ENCODE measurements around the gene RIN1. TPM values are rescaled to one million over a fixed set of nuclear protein-coding genes. Genes with fewer than 3 reads are reported as not detected.

The RIN1 gene
- total and polyA plus RNA-seq, 9 of the 15 experiments (the other 6 are each of a cell fraction or from before 2014, with no cell fraction given): 0.01 to 1.2 (median 0.45) TPM; not detected in 1

Small RNA genes lying within 50 kb of the gene (small RNA-seq; reads per million reads assigned to genes)
- gene RF00017: not detected

Other genes starting within 250 kb of the RIN1 start
Only the 7 nearest of the 17 such genes appear.
- 0.61 TPM in 1 of 2 replicates, not detected in the other for gene CNIH2, start 58.3 kb downstream of the RIN1 start, total RNA-seq (2014; rRNA removed)
- not detected in 2 replicates for gene CNIH2, start 58.3 kb downstream of the RIN1 start, total RNA-seq (2014; rRNA removed; fragmentation: Illumina TruSeq; extraction: Trizol)
- 0.11 and 0.40 TPM in 2 replicates for gene CNIH2, start 58.3 kb downstream of the RIN1 start, total RNA-seq (2015; rRNA removed; fragmentation: Illumina TruSeq; extraction: Trizol)
- 0.89 and 1.1 TPM in 2 replicates for gene CNIH2, start 58.3 kb downstream of the RIN1 start, total RNA-seq (2021)
- gene CNIH2, start 58.3 kb downstream of the RIN1 start, polyA plus RNA-seq (2011; rRNA removed): 0.26 and 0.30 TPM in 2 replicates
- gene CNIH2, start 58.3 kb downstream of the RIN1 start, polyA plus RNA-seq (2014; fragmentation: Illumina TruSeq; extraction: Trizol): 0.36 and 0.65 TPM in 2 replicates
- not detected for gene CNIH2, start 58.3 kb downstream of the RIN1 start, polyA plus RNA-seq (2014; fragmentation: Nextera tagmentation; extraction: Ambion mirVana)
- gene CNIH2, start 58.3 kb downstream of the RIN1 start, polyA plus RNA-seq (2014; rRNA removed): 0.27 and 0.55 TPM in 2 replicates
- gene YIF1A, start 47.3 kb downstream of the RIN1 start, total RNA-seq (2014; rRNA removed): 121 and 158 TPM in 2 replicates
- gene YIF1A, start 47.3 kb downstream of the RIN1 start, total RNA-seq (2014; rRNA removed; fragmentation: Illumina TruSeq; extraction: Trizol): 29.4 and 39.3 TPM in 2 replicates
- gene YIF1A, start 47.3 kb downstream of the RIN1 start, total RNA-seq (2015; rRNA removed; fragmentation: Illumina TruSeq; extraction: Trizol): 44.8 and 51.6 TPM in 2 replicates
- gene YIF1A, start 47.3 kb downstream of the RIN1 start, total RNA-seq (2021): 108 and 120 TPM in 2 replicates
- gene YIF1A, start 47.3 kb downstream of the RIN1 start, polyA plus RNA-seq (2011; rRNA removed): 77.2 and 108 TPM in 2 replicates
- gene YIF1A, start 47.3 kb downstream of the RIN1 start, polyA plus RNA-seq (2014; fragmentation: Illumina TruSeq; extraction: Trizol): 111 and 119 TPM in 2 replicates
- 10 to 100 TPM in 1 of 2 experiments, 1 to 10 TPM in 1; 8.6 to 33.6 TPM for gene YIF1A, start 47.3 kb downstream of the RIN1 start, polyA plus RNA-seq (2014; fragmentation: Nextera tagmentation; extraction: Ambion mirVana)
- gene YIF1A, start 47.3 kb downstream of the RIN1 start, polyA plus RNA-seq (2014; rRNA removed): 83.6 and 96.7 TPM in 2 replicates
- not detected in 2 replicates for gene TMEM151A, start 44.5 kb downstream of the RIN1 start, total RNA-seq (2014; rRNA removed)
- gene TMEM151A, start 44.5 kb downstream of the RIN1 start, total RNA-seq (2014; rRNA removed; fragmentation: Illumina TruSeq; extraction: Trizol): not detected in 2 replicates
- gene TMEM151A, start 44.5 kb downstream of the RIN1 start, total RNA-seq (2015; rRNA removed; fragmentation: Illumina TruSeq; extraction: Trizol): not detected in 2 replicates
- gene TMEM151A, start 44.5 kb downstream of the RIN1 start, total RNA-seq (2021): not detected in 2 replicates
- gene TMEM151A, start 44.5 kb downstream of the RIN1 start, polyA plus RNA-seq (2011; rRNA removed): not detected in 2 replicates
- gene TMEM151A, start 44.5 kb downstream of the RIN1 start, polyA plus RNA-seq (2014; fragmentation: Illumina TruSeq; extraction: Trizol): not detected in 2 replicates
- not detected for gene TMEM151A, start 44.5 kb downstream of the RIN1 start, polyA plus RNA-seq (2014; fragmentation: Nextera tagmentation; extraction: Ambion mirVana)
- not detected in 2 replicates for gene TMEM151A, start 44.5 kb downstream of the RIN1 start, polyA plus RNA-seq (2014; rRNA removed)
- not detected in 2 replicates for gene CD248, start 19.4 kb downstream of the RIN1 start, total RNA-seq (2014; rRNA removed)
- not detected in 2 replicates for gene CD248, start 19.4 kb downstream of the RIN1 start, total RNA-seq (2014; rRNA removed; fragmentation: Illumina TruSeq; extraction: Trizol)
- not detected in 2 replicates for gene CD248, start 19.4 kb downstream of the RIN1 start, total RNA-seq (2015; rRNA removed; fragmentation: Illumina TruSeq; extraction: Trizol)
- gene CD248, start 19.4 kb downstream of the RIN1 start, total RNA-seq (2021): 0.09 and 0.20 TPM in 2 replicates
- not detected in 2 replicates for gene CD248, start 19.4 kb downstream of the RIN1 start, polyA plus RNA-seq (2011; rRNA removed)
- gene CD248, start 19.4 kb downstream of the RIN1 start, polyA plus RNA-seq (2014; fragmentation: Illumina TruSeq; extraction: Trizol): not detected in 2 replicates
- gene CD248, start 19.4 kb downstream of the RIN1 start, polyA plus RNA-seq (2014; fragmentation: Nextera tagmentation; extraction: Ambion mirVana): not detected
- gene CD248, start 19.4 kb downstream of the RIN1 start, polyA plus RNA-seq (2014; rRNA removed): not detected in 2 replicates
- gene BRMS1, start 8.7 kb upstream of the RIN1 start, total RNA-seq (2014; rRNA removed): 76.9 and 78.8 TPM in 2 replicates
- gene BRMS1, start 8.7 kb upstream of the RIN1 start, total RNA-seq (2014; rRNA removed; fragmentation: Illumina TruSeq; extraction: Trizol): 23.2 and 31.8 TPM in 2 replicates
- gene BRMS1, start 8.7 kb upstream of the RIN1 start, total RNA-seq (2015; rRNA removed; fragmentation: Illumina TruSeq; extraction: Trizol): 59.9 and 65.3 TPM in 2 replicates
- 47.4 and 47.6 TPM in 2 replicates for gene BRMS1, start 8.7 kb upstream of the RIN1 start, total RNA-seq (2021)
- 29.3 and 33.4 TPM in 2 replicates for gene BRMS1, start 8.7 kb upstream of the RIN1 start, polyA plus RNA-seq (2011; rRNA removed)
- 33.3 and 44.6 TPM in 2 replicates for gene BRMS1, start 8.7 kb upstream of the RIN1 start, polyA plus RNA-seq (2014; fragmentation: Illumina TruSeq; extraction: Trizol)
- 1 to 10 TPM; 2.2 to 4.5 TPM for gene BRMS1, start 8.7 kb upstream of the RIN1 start, polyA plus RNA-seq (2014; fragmentation: Nextera tagmentation; extraction: Ambion mirVana)
- 65.5 and 67.8 TPM in 2 replicates for gene BRMS1, start 8.7 kb upstream of the RIN1 start, polyA plus RNA-seq (2014; rRNA removed)
- 9.5 and 11.7 TPM in 2 replicates for gene B4GAT1, start 11.2 kb upstream of the RIN1 start, total RNA-seq (2014; rRNA removed)
- gene B4GAT1, start 11.2 kb upstream of the RIN1 start, total RNA-seq (2014; rRNA removed; fragmentation: Illumina TruSeq; extraction: Trizol): 3.7 TPM in 2 replicates
- 6.6 and 7.4 TPM in 2 replicates for gene B4GAT1, start 11.2 kb upstream of the RIN1 start, total RNA-seq (2015; rRNA removed; fragmentation: Illumina TruSeq; extraction: Trizol)
- gene B4GAT1, start 11.2 kb upstream of the RIN1 start, total RNA-seq (2021): 8.6 and 8.7 TPM in 2 replicates
- 3.4 and 4.6 TPM in 2 replicates for gene B4GAT1, start 11.2 kb upstream of the RIN1 start, polyA plus RNA-seq (2011; rRNA removed)
- gene B4GAT1, start 11.2 kb upstream of the RIN1 start, polyA plus RNA-seq (2014; fragmentation: Illumina TruSeq; extraction: Trizol): 3.8 and 5.6 TPM in 2 replicates
- 1 to 10 TPM in 1 of 2 experiments, under 1 TPM in 1; 0.86 to 1.2 TPM for gene B4GAT1, start 11.2 kb upstream of the RIN1 start, polyA plus RNA-seq (2014; fragmentation: Nextera tagmentation; extraction: Ambion mirVana)
- 5.7 and 6.8 TPM in 2 replicates for gene B4GAT1, start 11.2 kb upstream of the RIN1 start, polyA plus RNA-seq (2014; rRNA removed)
- gene SLC29A2, start 35.3 kb upstream of the RIN1 start, total RNA-seq (2014; rRNA removed): 13.3 and 22.5 TPM in 2 replicates
- 6.2 and 8.8 TPM in 2 replicates for gene SLC29A2, start 35.3 kb upstream of the RIN1 start, total RNA-seq (2014; rRNA removed; fragmentation: Illumina TruSeq; extraction: Trizol)
- 14.2 and 16.1 TPM in 2 replicates for gene SLC29A2, start 35.3 kb upstream of the RIN1 start, total RNA-seq (2015; rRNA removed; fragmentation: Illumina TruSeq; extraction: Trizol)
- 48.6 and 50.5 TPM in 2 replicates for gene SLC29A2, start 35.3 kb upstream of the RIN1 start, total RNA-seq (2021)
- 22.0 and 35.8 TPM in 2 replicates for gene SLC29A2, start 35.3 kb upstream of the RIN1 start, polyA plus RNA-seq (2011; rRNA removed)
- 43.1 and 47.4 TPM in 2 replicates for gene SLC29A2, start 35.3 kb upstream of the RIN1 start, polyA plus RNA-seq (2014; fragmentation: Illumina TruSeq; extraction: Trizol)
- gene SLC29A2, start 35.3 kb upstream of the RIN1 start, polyA plus RNA-seq (2014; fragmentation: Nextera tagmentation; extraction: Ambion mirVana): 1 to 10 TPM; 2.4 to 2.5 TPM
- 39.3 and 48.7 TPM in 2 replicates for gene SLC29A2, start 35.3 kb upstream of the RIN1 start, polyA plus RNA-seq (2014; rRNA removed)

Measured in K562 (cell line).